NCI-H2107 treated with DMSO at 0.1 percent for 48 hours (cell line): ENCODE results near the gene TCEA2.

Experiments used
- DNase-seq: peaks from one replicate; lab custom pipeline; 2025; ENCODE audit not compliant: unreplicated experiment; lab: John Stamatoyannopoulos, UW

The TCEA2 gene

GRCh38 chr20:64035066-64035932 lies 27.7 kb upstream of the TCEA2 start:
- no peak for DNase-seq

GRCh38 chr20:64035933-64036345 lies 27.1 kb upstream of the TCEA2 start, which contains the start of gene C20orf204:
Gene C20orf204 (plus strand): TSS chr20:64036182. CDS start chr20:64036324, 142 bp downstream.
- DNase-seq = no peak

GRCh38 chr20:64036346-64037198 lies 26.4 kb upstream of the TCEA2 start:
- no peak for DNase-seq

GRCh38 chr20:64037199-64037497 lies 25.9 kb upstream of the TCEA2 start:
- no peak for DNase-seq

GRCh38 chr20:64037498-64038213 lies 25.3 kb upstream of the TCEA2 start:
- no peak for DNase-seq

GRCh38 chr20:64038224-64038564 lies 24.8 kb upstream of the TCEA2 start:
- no peak for DNase-seq

- DNase-seq = peak; percentile 30
Measured at GRCh38 chr20:64038565-64039292, 24.3 kb upstream of the TCEA2 start.

- DNase-seq = no peak
Measured at GRCh38 chr20:64039293-64040160, 23.5 kb upstream of the TCEA2 start.

- DNase-seq = no peak
Measured at GRCh38 chr20:64040231-64041039, 22.6 kb upstream of the TCEA2 start.

GRCh38 chr20:64041040-64041780 lies 21.8 kb upstream of the TCEA2 start:
- DNase-seq = no peak

GRCh38 chr20:64041781-64042053 lies 21.3 kb upstream of the TCEA2 start:
- DNase-seq = no peak

- no peak for DNase-seq
Measured at GRCh38 chr20:64042054-64042781, 20.8 kb upstream of the TCEA2 start.

GRCh38 chr20:64043768-64044167 lies 19.2 kb upstream of the TCEA2 start:
- no peak for DNase-seq

- no peak for DNase-seq
Measured at GRCh38 chr20:64044484-64045247, 18.3 kb upstream of the TCEA2 start.

GRCh38 chr20:64045346-64046011 lies 17.5 kb upstream of the TCEA2 start:
- no peak for DNase-seq

- no peak for DNase-seq
Measured at GRCh38 chr20:64047046-64047389, 16.0 kb upstream of the TCEA2 start.

- no peak for DNase-seq
Measured at GRCh38 chr20:64047968-64048401, 15.0 kb upstream of the TCEA2 start.
